H1 (cell line): ENCODE data around the gene SHC3.

ENCODE experiments used
- EP300 ChIP-seq, 2 experiments: IDR thresholded peaks; 1 replicate in 1 of 2; 2 replicates in 1 of 2; pipeline ENCODE4 v1.6.1; 2011 to 2012; ENCODE audit warnings: low read depth in 2 of 2, low read length in 2 of 2, mild to moderate bottlenecking in 2 of 2, borderline replicate concordance in 1 of 2, inconsistent platforms in 1 of 2, moderate library complexity in 1 of 2
- POLR2AphosphoS5 ChIP-seq: IDR thresholded peaks from 2 replicates; pipeline ENCODE4 v1.6.1; 2011; ENCODE audit warnings: low read depth, low read length
- SIN3A ChIP-seq, 2 experiments: IDR thresholded peaks in 1 of 2; conservative IDR thresholded peaks in 1 of 2; 2 replicates each; pipeline ENCODE4 v1.6.1; 2011 to 2012; ENCODE audit warnings: low read length in 2 of 2, improper control_type of control experiment in 1 of 2, low read depth in 1 of 2, mild to moderate bottlenecking in 1 of 2
- TAF1 ChIP-seq: IDR thresholded peaks from 2 replicates; pipeline ENCODE4 v1.6.1; 2011; ENCODE audit warnings: mild to moderate bottlenecking, low read depth, low read length
- TF ChIP-seq, protein P1 (sequence below), 3 experiments: IDR thresholded peaks; 1 replicate in 2 of 3; 2 replicates in 1 of 3; pipeline versions ENCODE4 v1.5.1 to v1.6.1; 2011; ENCODE audit warnings: low read length in 3 of 3, mild to moderate bottlenecking in 3 of 3, inconsistent platforms in 2 of 3, low read depth in 1 of 3, moderate library complexity in 1 of 3; ENCODE audit not compliant: insufficient read depth in 1 of 3; ENCODE audit errors: control extremely low read depth in 1 of 3
- TF ChIP-seq, protein P2 (sequence below): IDR thresholded peaks from 2 replicates; pipeline ENCODE4 v1.6.1; 2011; ENCODE audit warnings: low read length, improper control_type of control experiment

DNA sequence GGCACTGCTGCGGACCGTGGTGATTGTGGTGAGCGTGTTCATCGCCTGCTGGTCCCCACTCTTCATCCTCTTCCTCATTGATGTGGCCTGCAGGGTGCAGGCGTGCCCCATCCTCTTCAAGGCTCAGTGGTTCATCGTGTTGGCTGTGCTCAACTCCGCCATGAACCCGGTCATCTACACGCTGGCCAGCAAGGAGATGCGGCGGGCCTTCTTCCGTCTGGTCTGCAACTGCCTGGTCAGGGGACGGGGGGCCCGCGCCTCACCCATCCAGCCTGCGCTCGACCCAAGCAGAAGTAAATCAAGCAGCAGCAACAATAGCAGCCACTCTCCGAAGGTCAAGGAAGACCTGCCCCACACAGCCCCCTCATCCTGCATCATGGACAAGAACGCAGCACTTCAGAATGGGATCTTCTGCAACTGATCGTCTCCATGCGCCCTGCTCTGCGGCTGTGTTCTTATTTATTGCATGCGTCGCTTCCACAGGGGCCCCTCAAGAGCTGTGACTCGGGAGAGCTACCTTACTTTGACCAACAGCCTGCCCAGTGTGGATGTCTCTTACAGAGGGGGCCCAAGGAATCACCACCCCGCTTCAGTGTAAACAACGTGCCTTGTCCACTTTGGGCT lies 176.6 kb downstream of the SHC3 start:
- TF ChIP-seq POLR2AphosphoS5 (no peak), SIN3A (conservative IDR thresholded peaks at IDR 0.05 in 1 of 2, IDR thresholded peaks at IDR 0.05 in 1 of 2; ENCODE audit: low read depth in 1 of 2, low read length in 2 of 2) (no peak), TAF1 (no peak), EP300 (IDR thresholded peaks at IDR 0.05; ENCODE audit: borderline replicate concordance in 1 of 2, low read depth in 2 of 2, low read length in 2 of 2) (no peak)
- TF ChIP-seq, protein P1, sequence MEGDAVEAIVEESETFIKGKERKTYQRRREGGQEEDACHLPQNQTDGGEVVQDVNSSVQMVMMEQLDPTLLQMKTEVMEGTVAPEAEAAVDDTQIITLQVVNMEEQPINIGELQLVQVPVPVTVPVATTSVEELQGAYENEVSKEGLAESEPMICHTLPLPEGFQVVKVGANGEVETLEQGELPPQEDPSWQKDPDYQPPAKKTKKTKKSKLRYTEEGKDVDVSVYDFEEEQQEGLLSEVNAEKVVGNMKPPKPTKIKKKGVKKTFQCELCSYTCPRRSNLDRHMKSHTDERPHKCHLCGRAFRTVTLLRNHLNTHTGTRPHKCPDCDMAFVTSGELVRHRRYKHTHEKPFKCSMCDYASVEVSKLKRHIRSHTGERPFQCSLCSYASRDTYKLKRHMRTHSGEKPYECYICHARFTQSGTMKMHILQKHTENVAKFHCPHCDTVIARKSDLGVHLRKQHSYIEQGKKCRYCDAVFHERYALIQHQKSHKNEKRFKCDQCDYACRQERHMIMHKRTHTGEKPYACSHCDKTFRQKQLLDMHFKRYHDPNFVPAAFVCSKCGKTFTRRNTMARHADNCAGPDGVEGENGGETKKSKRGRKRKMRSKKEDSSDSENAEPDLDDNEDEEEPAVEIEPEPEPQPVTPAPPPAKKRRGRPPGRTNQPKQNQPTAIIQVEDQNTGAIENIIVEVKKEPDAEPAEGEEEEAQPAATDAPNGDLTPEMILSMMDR (IDR thresholded peaks at IDR 0.05; ENCODE audit: control extremely low read depth in 1 of 3, insufficient read depth in 1 of 3, low read depth in 1 of 3, low read length in 3 of 3) = no peak
- TF ChIP-seq, protein P2, sequence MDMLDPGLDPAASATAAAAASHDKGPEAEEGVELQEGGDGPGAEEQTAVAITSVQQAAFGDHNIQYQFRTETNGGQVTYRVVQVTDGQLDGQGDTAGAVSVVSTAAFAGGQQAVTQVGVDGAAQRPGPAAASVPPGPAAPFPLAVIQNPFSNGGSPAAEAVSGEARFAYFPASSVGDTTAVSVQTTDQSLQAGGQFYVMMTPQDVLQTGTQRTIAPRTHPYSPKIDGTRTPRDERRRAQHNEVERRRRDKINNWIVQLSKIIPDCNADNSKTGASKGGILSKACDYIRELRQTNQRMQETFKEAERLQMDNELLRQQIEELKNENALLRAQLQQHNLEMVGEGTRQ = no peak
